ENCODE data around the gene TLCD1.

Gene TLCD1

DNA sequence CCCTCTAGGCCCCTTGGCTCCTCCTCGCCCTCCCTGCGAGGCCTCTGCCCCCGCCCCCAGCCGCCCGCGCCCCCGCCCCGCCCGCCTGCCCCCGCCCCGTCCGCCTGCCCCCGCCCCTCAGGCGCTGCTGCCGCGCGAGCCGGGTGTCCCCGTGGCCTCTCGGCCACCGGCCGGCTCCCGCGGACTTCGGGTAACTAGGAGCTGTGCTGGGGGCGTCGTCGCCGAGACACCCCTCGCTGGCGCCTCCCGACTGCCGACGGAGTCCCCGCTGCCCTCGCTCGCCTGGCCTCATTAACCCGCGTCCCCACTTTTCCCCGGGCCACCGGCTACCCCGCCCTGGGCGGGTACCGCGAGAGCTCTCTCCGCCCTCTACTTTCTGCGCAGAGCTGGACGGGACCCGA lies at the start of gene TLCD1:
TLCD1 (minus strand) TSS at position 8 of the 401 bp plus-strand sequence. CDS start 136 bp downstream, outside the sequence.
- peak; percentile 65 for DNase-seq (ENCODE audit: low spot score)

DNA sequence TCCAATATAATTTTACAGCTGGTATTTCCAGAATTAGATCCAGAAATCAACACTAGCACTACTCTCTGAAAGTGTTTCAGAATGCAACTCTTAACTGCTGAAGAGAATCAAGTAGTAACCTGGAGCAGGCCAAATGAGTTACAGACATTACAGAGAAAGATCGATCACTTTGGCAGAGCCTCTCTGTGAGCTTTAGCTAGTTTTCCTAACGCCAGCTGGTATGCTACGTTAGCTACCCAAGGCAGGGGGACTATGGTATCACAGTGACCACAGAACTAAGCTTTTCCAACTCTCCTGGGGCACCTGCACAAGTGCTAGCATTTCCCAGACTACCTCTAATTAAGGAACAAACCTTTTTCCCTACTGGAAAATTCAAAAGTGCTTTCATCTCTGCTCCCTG lies 48.2 kb upstream of the TLCD1 start:
- DNase-seq (ENCODE audit: low spot score): no peak

- DNase-seq (ENCODE audit: low spot score): no peak
These were observed 47.7 kb upstream of the TLCD1 start for GRCh38 chr17:28773736-28774135.

DNA sequence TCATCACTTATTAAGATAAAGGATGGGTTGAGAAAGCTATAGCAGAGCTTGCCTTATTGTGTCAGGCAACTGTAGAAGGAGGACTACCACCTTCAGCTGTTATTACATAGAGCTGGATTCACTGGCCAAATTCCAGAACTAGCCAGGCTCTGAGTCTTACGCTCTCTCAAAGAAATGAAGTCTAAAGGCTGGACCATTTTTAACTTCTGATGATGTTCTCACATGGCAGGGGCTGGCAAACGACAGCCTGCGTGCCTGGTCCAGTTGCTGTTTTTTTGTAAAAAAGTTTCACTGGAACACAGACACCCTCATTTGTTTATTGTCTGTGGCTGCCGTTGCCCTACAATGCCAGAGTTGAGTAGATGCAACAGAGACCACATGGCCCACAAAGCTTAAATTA lies 39.0 kb upstream of the TLCD1 start:
- no peak for DNase-seq (ENCODE audit: low spot score)

DNA sequence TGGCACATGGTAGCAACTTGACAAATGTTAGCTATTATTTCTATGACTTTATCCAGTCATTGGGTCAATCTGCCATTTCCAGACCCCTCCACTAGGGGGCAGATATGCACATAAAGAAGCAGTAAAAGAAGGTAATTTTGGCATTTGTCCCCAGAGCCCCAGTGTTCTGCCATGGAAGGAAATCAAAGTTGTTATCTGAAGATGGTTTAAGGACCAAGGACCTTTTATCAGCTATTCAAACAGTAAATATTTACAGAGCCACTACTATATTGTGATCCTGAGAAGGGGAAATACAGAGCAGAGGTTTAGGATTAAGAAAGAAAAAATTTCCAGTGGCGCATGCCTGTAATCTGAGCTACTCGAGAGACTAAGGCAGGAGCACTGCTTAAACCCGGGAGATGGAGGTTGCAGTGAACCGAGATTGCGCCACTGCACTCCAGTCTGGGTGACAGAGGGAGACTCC lies 37.8 kb upstream of the TLCD1 start:
- peak; percentile 81 for DNase-seq (ENCODE audit: low spot score)

- DNase-seq (ENCODE audit: low spot score): no peak
These were observed 37.2 kb upstream of the TLCD1 start for GRCh38 chr17:28763137-28763799.

DNA sequence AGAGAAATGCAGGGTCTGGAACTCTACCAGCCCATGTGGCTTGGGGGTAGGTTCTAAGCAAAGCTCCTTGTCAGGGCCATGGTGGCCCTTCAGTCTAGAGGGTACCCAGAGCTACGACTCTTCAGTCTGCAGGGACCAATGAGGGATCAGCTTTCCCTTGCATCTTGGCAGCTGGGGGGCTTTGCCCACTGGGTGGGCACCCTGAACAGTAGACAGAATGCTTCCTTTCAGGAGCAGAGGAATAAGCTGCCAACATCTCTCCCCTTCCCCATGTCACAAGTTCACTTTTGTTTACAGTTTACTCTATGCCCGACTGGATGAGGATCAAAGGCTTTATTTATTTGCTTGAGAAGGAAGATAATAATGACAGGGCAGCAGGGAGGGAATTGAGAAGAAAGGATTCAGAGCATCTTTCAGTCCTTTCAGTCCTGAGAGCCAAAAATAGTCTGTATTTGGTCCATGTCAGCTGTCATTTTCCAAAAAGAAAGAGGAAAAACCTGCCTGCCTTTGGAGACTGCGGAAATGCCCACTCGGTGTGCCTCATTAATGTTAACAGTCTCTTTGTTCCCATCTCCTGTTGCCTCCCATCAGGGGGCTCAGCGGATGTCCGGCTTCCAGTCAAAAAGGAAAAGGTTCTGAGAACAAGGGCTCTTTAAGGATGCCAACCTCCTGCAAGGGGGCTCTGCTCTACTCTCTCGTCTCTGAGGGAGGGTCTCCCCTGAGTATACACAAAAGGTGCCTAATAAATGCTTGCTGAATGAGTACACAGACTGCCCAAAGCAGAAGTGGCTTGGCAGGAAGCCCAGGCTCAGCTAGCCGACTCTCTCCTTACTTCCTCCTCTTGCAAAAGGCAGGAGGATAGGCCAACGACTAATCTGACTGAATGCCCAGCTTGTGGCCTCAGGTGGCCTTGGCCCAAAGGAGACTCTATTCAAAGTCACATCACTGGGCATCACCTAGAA lies 34.8 kb upstream of the TLCD1 start:
- no peak for DNase-seq (ENCODE audit: low spot score)

DNA sequence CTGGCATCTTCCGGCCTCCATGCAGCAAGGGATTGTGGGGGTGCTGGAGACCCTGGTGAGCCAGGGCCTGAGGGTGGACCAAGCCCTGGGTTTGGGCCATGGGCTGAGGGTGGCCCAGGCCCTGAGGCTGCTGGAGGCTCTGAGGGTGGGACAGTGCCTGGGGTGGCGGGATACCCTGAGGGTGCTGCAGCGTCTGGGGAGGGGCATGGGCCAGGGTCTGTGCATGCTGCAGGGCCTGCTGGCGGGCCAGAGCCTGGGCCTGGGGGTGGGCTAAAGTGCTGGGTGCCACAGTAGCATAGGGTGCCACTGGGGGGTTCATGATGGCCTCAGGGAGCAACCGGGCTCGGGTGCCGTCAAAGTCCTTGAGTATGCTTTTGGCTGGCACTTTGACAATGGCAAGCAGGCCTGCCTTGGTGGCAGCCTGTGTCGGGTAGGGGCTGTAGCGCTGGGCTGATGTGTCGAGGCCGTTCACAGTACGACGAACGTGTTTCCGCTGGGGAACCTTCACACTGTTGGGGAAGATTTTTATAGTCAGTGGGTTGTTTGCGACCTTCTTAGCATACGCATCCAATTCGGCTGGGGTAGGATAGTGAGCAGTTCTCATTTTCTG lies 33.3 kb upstream of the TLCD1 start:
- no peak for DNase-seq (ENCODE audit: low spot score)

DNA sequence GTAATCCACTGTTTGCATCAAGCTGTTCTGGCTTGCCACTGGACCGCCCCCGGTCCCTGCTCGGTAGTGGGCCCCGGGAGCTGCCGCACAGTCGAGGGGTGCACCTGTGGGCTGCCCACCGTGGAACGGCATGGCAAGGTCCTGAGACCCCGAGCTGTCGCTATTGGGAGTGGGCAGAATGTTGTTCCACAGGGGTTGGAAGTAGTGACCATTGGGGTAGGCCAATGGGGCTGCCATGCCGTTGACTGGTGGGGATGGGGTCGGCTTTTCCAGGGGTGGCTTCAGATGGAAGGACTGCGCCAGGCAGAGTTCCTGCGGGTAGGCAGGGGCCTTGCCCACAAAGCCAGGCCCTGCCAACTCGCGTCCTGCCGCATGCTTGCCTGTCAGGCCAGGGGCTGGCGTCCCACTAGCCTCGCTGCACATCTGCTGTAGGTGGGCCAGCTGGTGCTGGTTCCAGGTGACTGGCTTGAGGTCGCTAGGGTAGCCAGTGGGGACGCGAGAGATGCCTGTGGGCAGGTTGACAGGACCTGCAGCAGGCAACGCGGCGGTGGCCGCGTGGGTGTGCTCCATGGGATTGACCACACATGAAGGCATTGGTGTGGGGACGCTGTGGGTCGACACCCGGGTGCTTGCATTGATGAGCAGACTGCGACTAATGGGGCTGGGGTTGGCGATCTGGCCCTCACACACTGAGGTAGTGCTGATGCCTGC lies 32.5 kb upstream of the TLCD1 start:
- DNase-seq (ENCODE audit: low spot score): no peak

GRCh38 chr17:28756049-28756804 lies 30.2 kb upstream of the TLCD1 start:
- no peak for DNase-seq (ENCODE audit: low spot score)

- DNase-seq (ENCODE audit: low spot score): no peak
These were observed 29.5 kb upstream of the TLCD1 start for GRCh38 chr17:28755486-28755885.

DNA sequence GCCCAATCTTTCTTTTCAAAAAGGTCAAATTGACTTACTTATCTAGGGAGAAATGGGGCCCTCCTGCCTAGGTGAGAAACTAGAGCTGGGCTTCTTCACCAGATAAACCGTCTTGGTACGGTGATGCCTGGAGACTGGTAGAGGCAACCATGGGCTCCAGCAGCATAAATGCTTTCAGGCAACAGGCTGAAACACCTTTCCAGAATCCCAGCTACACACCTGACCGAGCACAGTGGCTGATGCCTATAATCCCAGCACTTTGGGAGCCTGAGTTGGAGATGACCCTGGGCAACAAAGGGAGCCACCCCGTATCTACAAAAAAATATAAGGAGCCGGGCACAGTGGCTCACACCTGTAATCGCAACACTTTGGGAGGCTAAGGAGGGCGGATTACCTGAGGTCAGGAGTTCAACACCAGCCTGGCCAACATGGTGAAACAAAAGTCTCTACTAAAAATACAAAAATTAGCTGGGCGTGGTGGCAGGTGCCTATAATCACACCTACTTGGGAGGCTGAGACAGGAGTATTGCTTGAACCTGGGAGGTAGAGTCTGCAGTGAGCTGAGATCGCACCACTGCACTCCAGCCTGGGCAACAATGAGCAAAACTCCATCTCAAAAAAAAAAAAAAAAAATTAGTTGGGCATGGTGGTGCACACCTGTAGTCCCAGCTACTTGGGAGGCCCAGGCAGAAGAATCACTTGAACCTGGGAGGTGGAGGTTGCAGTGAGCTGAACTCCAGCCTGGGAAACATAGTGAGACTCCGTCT lies 25.8 kb upstream of the TLCD1 start:
- no peak for DNase-seq (ENCODE audit: low spot score)

GRCh38 chr17:28750178-28751047 lies 24.4 kb upstream of the TLCD1 start:
- DNase-seq (ENCODE audit: low spot score): peak; percentile 90

GRCh38 chr17:28749516-28750177 lies 23.6 kb upstream of the TLCD1 start:
- DNase-seq (ENCODE audit: low spot score): no peak

DNA sequence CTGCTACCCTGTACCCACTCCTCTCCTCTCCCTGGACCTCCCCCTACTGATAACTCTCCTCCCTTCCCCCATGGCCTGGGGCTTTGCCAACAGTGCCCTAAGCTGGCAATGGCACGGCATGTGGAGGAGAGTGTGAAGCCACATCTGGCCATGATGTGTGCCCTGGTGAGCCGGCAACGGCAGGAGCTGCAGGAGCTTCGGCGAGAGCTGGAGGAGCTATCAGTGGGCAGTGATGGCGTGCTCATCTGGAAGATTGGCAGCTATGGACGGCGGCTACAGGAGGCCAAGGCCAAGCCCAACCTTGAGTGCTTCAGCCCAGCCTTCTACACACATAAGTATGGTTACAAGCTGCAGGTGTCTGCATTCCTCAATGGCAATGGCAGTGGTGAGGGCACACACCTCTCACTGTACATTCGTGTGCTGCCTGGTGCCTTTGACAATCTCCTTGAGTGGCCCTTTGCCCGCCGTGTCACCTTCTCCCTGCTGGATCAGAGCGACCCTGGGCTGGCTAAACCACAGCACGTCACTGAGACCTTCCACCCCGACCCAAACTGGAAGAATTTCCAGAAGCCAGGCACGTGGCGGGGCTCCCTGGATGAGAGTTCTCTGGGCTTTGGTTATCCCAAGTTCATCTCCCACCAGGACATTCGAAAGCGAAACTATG lies 23.0 kb upstream of the TLCD1 start:
- no peak for DNase-seq (ENCODE audit: low spot score)

DNA sequence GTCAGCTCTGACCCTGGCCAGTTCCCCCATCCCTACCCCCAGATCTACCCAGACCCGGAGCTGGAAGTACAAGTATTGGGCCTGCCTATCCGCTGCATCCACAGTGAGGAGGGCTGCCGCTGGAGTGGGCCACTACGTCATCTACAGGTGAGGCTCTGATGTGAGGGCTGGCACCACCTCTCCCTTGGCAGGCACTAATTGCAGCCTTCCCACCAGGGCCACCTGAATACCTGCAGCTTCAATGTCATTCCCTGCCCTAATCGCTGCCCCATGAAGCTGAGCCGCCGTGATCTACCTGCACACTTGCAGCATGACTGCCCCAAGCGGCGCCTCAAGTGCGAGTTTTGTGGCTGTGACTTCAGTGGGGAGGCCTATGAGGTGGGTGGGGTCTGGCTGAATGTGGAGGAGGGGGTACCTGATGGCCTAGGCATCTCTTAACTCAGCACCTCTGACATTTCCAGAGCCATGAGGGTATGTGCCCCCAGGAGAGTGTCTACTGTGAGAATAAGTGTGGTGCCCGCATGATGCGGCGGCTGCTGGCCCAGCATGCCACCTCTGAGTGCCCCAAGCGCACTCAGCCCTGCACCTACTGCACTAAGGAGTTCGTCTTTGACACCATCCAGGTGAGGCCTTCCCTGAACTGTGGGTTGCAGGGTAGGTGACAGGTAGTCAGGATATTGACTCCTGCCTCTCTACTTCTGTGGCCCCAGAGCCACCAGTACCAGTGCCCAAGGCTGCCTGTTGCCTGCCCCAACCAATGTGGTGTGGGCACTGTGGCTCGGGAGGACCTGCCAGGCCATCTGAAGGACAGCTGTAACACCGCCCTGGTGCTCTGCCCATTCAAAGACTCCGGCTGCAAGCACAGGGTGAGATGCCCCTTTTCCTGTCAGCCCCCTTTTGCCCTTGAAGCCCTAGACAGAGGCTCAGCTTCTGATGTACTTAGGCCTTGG lies 22.0 kb upstream of the TLCD1 start:
- DNase-seq (ENCODE audit: low spot score): no peak

DNA sequence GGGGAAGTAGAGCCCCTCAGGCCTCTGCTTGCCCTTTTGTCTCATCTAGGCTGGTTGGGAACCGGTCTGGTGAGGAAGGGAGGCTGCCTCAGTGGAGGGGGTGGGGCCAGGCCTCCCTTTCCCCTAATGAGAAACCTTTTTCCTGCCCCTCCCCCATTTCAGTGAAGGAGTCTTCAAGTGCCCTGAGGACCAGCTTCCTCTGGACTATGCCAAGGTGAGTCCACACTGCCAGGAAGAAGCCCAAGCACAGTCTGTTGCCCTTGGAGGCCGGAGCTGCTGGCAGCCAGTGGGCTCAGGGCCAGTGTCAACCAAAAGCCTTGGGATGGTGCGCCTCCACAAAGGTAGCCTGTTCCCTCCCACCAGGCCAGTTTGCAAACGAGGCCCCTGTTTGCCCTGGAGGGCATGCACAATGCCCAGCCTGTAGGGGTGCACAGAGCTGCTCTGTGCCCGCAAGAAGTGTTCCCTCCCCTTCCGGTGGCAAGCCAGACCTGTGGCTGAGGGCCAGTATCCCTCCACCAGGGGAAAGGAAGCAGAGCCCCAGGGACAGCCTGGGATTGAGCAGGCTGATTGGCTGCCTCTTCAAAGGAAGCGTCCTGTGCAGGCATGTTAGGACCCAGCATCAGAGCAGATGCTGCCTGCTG lies 21.1 kb upstream of the TLCD1 start:
- DNase-seq (ENCODE audit: low spot score): no peak

Measured in RKO (cell line).